Tibial nerve (tissue), 4 donors: Measurements from ENCODE around the gene RETREG1. TPM values are rescaled to one million over a fixed set of nuclear protein-coding genes. Genes with fewer than 3 reads are reported as not detected.
A peak's percentile ranks its signal among the peaks of the same experiment; 100 is the strongest.

Experiments used
- DNase-seq, 2 donors: peaks; one replicate each; pipeline ENCODE4 v3.0.0-alpha.2; 2019; ENCODE audit warnings: low spot score in 2 of 2
- H3K27ac ChIP-seq, 4 donors: fragments of 200-600 bp; sonication (generic) in 3 of 4; one replicate each; pipeline ENCODE4 v1.5.1; 2017 to 2019; ENCODE audit warnings: mild to moderate bottlenecking in 1 of 4
- H3K27me3 ChIP-seq, 2 donors: fragments of 200-600 bp; sonication (generic) in 1 of 2; one replicate each; pipeline versions ENCODE4 v1.5.1 to v1.6.0; 2017 to 2019
- H3K36me3 ChIP-seq, 3 donors: fragments of 200-600 bp; sonication (generic); one replicate each; pipeline ENCODE4 v1.5.1; 2018 to 2019
- H3K4me1 ChIP-seq, 4 donors: fragments of 200-600 bp; sonication (generic) in 3 of 4; one replicate each; pipeline ENCODE4 v1.5.1; 2017 to 2019
- H3K4me3 ChIP-seq, 4 donors: fragments of 200-600 bp; sonication (generic) in 3 of 4; one replicate each; pipeline ENCODE4 v1.5.1; 2017 to 2019; ENCODE audit warnings: mild to moderate bottlenecking in 1 of 4, moderate library complexity in 1 of 4
- H3K9me3 ChIP-seq, 4 donors: fragments of 200-600 bp; sonication (generic) in 3 of 4; one replicate each; pipeline ENCODE4 v1.5.1; 2017 to 2019
- CTCF ChIP-seq, 5 experiments: fragments of 200-600 bp in 3 of 5; fragments of 450-650 bp in 2 of 5; sonication (generic) in 3 of 5; IDR thresholded peaks; one replicate each; pipeline ENCODE4 v1.5.1; 2016 to 2019; ENCODE audit warnings: antibody characterized with exemption in 5 of 5, mild to moderate bottlenecking in 3 of 5, moderate library complexity in 2 of 5
- EP300 ChIP-seq, 2 donors: sonication (generic); formaldehyde crosslinking; IDR thresholded peaks; one replicate each; pipeline ENCODE4 v1.6.1; 2017; ENCODE audit warnings: antibody characterized with exemption in 2 of 2, mild to moderate bottlenecking in 1 of 2
- POLR2A ChIP-seq, 2 donors: fragments of 450-650 bp; IDR thresholded peaks; one replicate each; pipeline ENCODE4 v1.6.1; 2017; ENCODE audit warnings: antibody characterized with exemption in 2 of 2, mild to moderate bottlenecking in 2 of 2, moderate library complexity in 2 of 2
- WGBS, 2 donors: methylation state at CpG; one replicate each; pipeline ENCODE4 v1.1.5; 2018; 5-methylcytosine and 5-hydroxymethylcytosine counted together
- total RNA-seq, 4 donors: library from RNA; depleted of rRNA; stranded (reverse); fragments of >200 nt; gene quantifications; one replicate each; pipeline ENCODE4 v1.1.0, GENCODE V29; 2016

Gene RETREG1
- total RNA-seq, 4 donors from 2014 or later, result 57.5 to 90.9 (median 77.0) TPM

GRCh38 chr5:16550316-16550952 is 66.4 kb downstream of the RETREG1 start:
- peaks cover 0 to 25% (median 12%) of the 10 kb centered on the region in 4 donors for H3K4me1 ChIP-seq
- WGBS, 2 donors, result 80 to 81% methylated on average over 7 of the region's 7 CpGs

GRCh38 chr5:16549491-16550206 is 67.1 kb downstream of the RETREG1 start:
- WGBS, 2 donors, result 65 to 69% methylated on average over 5 of the region's 5 CpGs
- no peak overlapping the region for H3K4me3 ChIP-seq

More at GRCh38 chr5:16550316-16550952, 66.4 kb downstream of the RETREG1 start:
- DNase-seq, result no peak
- no peaks in the 10 kb centered on the region for H3K27me3 ChIP-seq
- TF ChIP-seq POLR2A (IDR thresholded peaks at IDR 0.05) (no peak), CTCF (IDR thresholded peaks at IDR 0.05) (peak in 1 of 5 experiments; percentile 19), EP300 (IDR thresholded peaks at IDR 0.05) (no peak)
- no peaks in the 10 kb centered on the region for H3K36me3 ChIP-seq
- no peak overlapping the region for H3K4me3 ChIP-seq
- H3K9me3 ChIP-seq, result no peaks in the 10 kb centered on the region
- no peak overlapping the region for H3K27ac ChIP-seq

GRCh38 chr5:16548812-16549211 is 68.0 kb downstream of the RETREG1 start:
- Histone ChIP-seq H3K4me3 (no peak overlapping the region), H3K9me3 (no peaks in the 10 kb centered on the region), H3K27me3 (no peaks in the 10 kb centered on the region), H3K36me3 (no peaks in the 10 kb centered on the region), H3K27ac (peak overlapping the region in 2 of 4 donors; percentile 62 to 68), H3K4me1 (peaks cover 0 to 31% (median 12%) of the 10 kb centered on the region in 4 donors)
- TF ChIP-seq CTCF (IDR thresholded peaks at IDR 0.05), result no peak
- no peak for TF ChIP-seq POLR2A (IDR thresholded peaks at IDR 0.05)
- no peak for TF ChIP-seq EP300 (IDR thresholded peaks at IDR 0.05)
- 75 to 89% methylated on average over 3 of the region's 3 CpGs for WGBS, 2 donors
- no peak for DNase-seq

More at GRCh38 chr5:16549491-16550206, 67.1 kb downstream of the RETREG1 start:
- Histone ChIP-seq H3K9me3 (no peaks in the 10 kb centered on the region), H3K27me3 (no peaks in the 10 kb centered on the region), H3K4me1 (peaks cover 0 to 31% (median 12%) of the 10 kb centered on the region in 4 donors), H3K27ac (peak overlapping the region in 1 of 4 donors; percentile 62), H3K36me3 (no peaks in the 10 kb centered on the region)
- no peak for TF ChIP-seq POLR2A (IDR thresholded peaks at IDR 0.05)
- TF ChIP-seq CTCF (IDR thresholded peaks at IDR 0.05), result no peak
- TF ChIP-seq EP300 (IDR thresholded peaks at IDR 0.05), result no peak
- no peak for DNase-seq

- Histone ChIP-seq H3K27me3 (no peaks in the 10 kb centered on the region), H3K36me3 (no peaks in the 10 kb centered on the region), H3K4me1 (peaks cover 0 to 31% (median 12%) of the 10 kb centered on the region in 4 donors), H3K4me3 (no peak overlapping the region), H3K27ac (peak overlapping the region in 2 of 4 donors; percentile 62 to 68), H3K9me3 (no peaks in the 10 kb centered on the region)
- DNase-seq, result no peak
- TF ChIP-seq EP300 (IDR thresholded peaks at IDR 0.05) (no peak), POLR2A (IDR thresholded peaks at IDR 0.05) (no peak), CTCF (IDR thresholded peaks at IDR 0.05) (no peak)
- 89 to 93% methylated on average over 2 of the region's 2 CpGs for WGBS, 2 donors
These were observed 68.7 kb downstream of the RETREG1 start for GRCh38 chr5:16548115-16548514.
